Gastroesophageal sphincter (tissue), 4 donors: ENCODE measurements around the gene SLC1A2. TPM values are rescaled to one million over a fixed set of nuclear protein-coding genes. Genes with fewer than 3 reads are reported as not detected.

ENCODE experiments used
- ATAC-seq: fragments of 150-250 bp; one replicate; pipeline ENCODE4 v1.9.1; 2016; ENCODE audit warnings: mild to moderate bottlenecking, moderate library complexity
- H3K27ac ChIP-seq, 4 donors: fragments of 200-600 bp; sonication (generic) in 3 of 4; 1 replicate in 3 of 4; 2 replicates in 1 of 4; pipeline ENCODE4 v1.5.1; 2016 to 2019
- H3K27me3 ChIP-seq: fragments of 200-600 bp; sonication (generic); one replicate; pipeline ENCODE4 v1.5.1; 2019
- H3K36me3 ChIP-seq, 2 donors: fragments of 200-600 bp; sonication (generic); one replicate each; pipeline ENCODE4 v1.5.1; 2019; ENCODE audit warnings: control low read depth in 1 of 2
- H3K4me1 ChIP-seq, 3 donors: fragments of 200-600 bp; sonication (generic); 1 replicate in 2 of 3; 2 replicates in 1 of 3; pipeline ENCODE4 v1.5.1; 2016 to 2019; ENCODE audit warnings: control low read depth in 2 of 3
- H3K4me3 ChIP-seq, 2 donors: fragments of 200-600 bp; sonication (generic); one replicate each; pipeline ENCODE4 v1.5.1; 2019; ENCODE audit warnings: mild to moderate bottlenecking in 1 of 2, moderate library complexity in 1 of 2
- H3K9me3 ChIP-seq, 3 donors: fragments of 200-600 bp; sonication (generic); one replicate each; pipeline ENCODE4 v1.5.1; 2017 to 2019; ENCODE audit warnings: control low read depth in 2 of 3
- CTCF ChIP-seq, 4 experiments: fragments of 200-600 bp in 2 of 4; fragments of 450-650 bp in 2 of 4; sonication (generic) in 1 of 4; IDR thresholded peaks; one replicate each; pipeline ENCODE4 v1.5.1; 2017 to 2019; ENCODE audit warnings: antibody characterized with exemption in 4 of 4, mild to moderate bottlenecking in 2 of 4, moderate library complexity in 2 of 4
- EP300 ChIP-seq: sonication (generic); formaldehyde crosslinking; IDR thresholded peaks from one replicate; pipeline ENCODE4 v1.6.1; 2017; ENCODE audit warnings: antibody characterized with exemption, mild to moderate bottlenecking
- POLR2A ChIP-seq, 2 donors: fragments of 450-650 bp; IDR thresholded peaks; one replicate each; pipeline ENCODE4 v1.6.1; 2017; ENCODE audit warnings: antibody characterized with exemption in 2 of 2, mild to moderate bottlenecking in 2 of 2, moderate library complexity in 1 of 2
- POLR2AphosphoS5 ChIP-seq: sonication (generic); formaldehyde crosslinking; IDR thresholded peaks from one replicate; pipeline ENCODE4 v1.6.1; 2017; ENCODE audit warnings: antibody characterized with exemption
- WGBS, 2 donors: methylation state at CpG; one replicate each; pipeline ENCODE4 v1.1.5; 2018; ENCODE audit warnings: low coverage in 1 of 2; 5-methylcytosine and 5-hydroxymethylcytosine counted together
- total RNA-seq, 4 donors: library from RNA; depleted of rRNA; stranded (reverse); fragments of >200 nt; gene quantifications; one replicate each; pipeline ENCODE4 v1.1.0, GENCODE V29; 2016

SLC1A2 gene
- total RNA-seq, 4 donors from 2014 or later: 0.12 to 1.5 (median 0.40) TPM; not detected in 1

- H3K4me3 ChIP-seq: no peak overlapping the region
- no peak for ATAC-seq
- TF ChIP-seq EP300: no peak
- no peak for TF ChIP-seq POLR2AphosphoS5
- TF ChIP-seq CTCF (IDR thresholded peaks at IDR 0.05): no peak
- no peak for TF ChIP-seq POLR2A (IDR thresholded peaks at IDR 0.05)
- WGBS, 2 donors: 88 to 100% methylated on average over 1 of the region's 1 CpG
- H3K27me3 ChIP-seq: no peaks in the 10 kb centered on the region
- H3K36me3 ChIP-seq: no peaks in the 10 kb centered on the region
- H3K4me1 ChIP-seq: no peaks in the 10 kb centered on the region
- H3K9me3 ChIP-seq: no peaks in the 10 kb centered on the region
- no peak overlapping the region for H3K27ac ChIP-seq
Measured at GRCh38 chr11:35459489-35459888, 40.1 kb upstream of the SLC1A2 start.

- Histone ChIP-seq H3K9me3 (no peaks in the 10 kb centered on the region), H3K27me3 (no peaks in the 10 kb centered on the region), H3K27ac (no peak overlapping the region), H3K4me1 (no peaks in the 10 kb centered on the region), H3K4me3 (no peak overlapping the region), H3K36me3 (no peaks in the 10 kb centered on the region)
- no peak for ATAC-seq
- TF ChIP-seq POLR2AphosphoS5 (no peak), POLR2A (IDR thresholded peaks at IDR 0.05) (no peak), CTCF (IDR thresholded peaks at IDR 0.05) (no peak), EP300 (no peak)
- WGBS, 2 donors: 25 to 77% methylated on average over 1 to 3 of the region's 3 CpGs
Measured at GRCh38 chr11:35458846-35459245, 39.5 kb upstream of the SLC1A2 start.

- 50% methylated on average over 1 of the region's 1 CpG; no CpG with 5 or more reads in 1 of the 2 donors for WGBS, 2 donors
Measured at GRCh38 chr11:35454362-35454761, 35.0 kb upstream of the SLC1A2 start.

GRCh38 chr11:35436581-35437250 lies 17.4 kb upstream of the SLC1A2 start:
- Histone ChIP-seq H3K27ac (no peak overlapping the region), H3K4me3 (no peak overlapping the region), H3K36me3 (no peaks in the 10 kb centered on the region), H3K27me3 (peaks cover 10% of the 10 kb centered on the region), H3K4me1 (no peaks in the 10 kb centered on the region), H3K9me3 (no peaks in the 10 kb centered on the region)
- TF ChIP-seq POLR2A (IDR thresholded peaks at IDR 0.05): no peak
- TF ChIP-seq EP300: no peak
- TF ChIP-seq POLR2AphosphoS5: no peak
- TF ChIP-seq CTCF (IDR thresholded peaks at IDR 0.05): no peak
- ATAC-seq: no peak
- 94 to 95% methylated on average over 2 of the region's 2 CpGs for WGBS, 2 donors

More at GRCh38 chr11:35454362-35454761, 35.0 kb upstream of the SLC1A2 start:
- no peak for ATAC-seq
- Histone ChIP-seq H3K27me3 (peaks cover 4% of the 10 kb centered on the region), H3K36me3 (no peaks in the 10 kb centered on the region), H3K4me1 (no peaks in the 10 kb centered on the region), H3K27ac (no peak overlapping the region), H3K9me3 (no peaks in the 10 kb centered on the region), H3K4me3 (no peak overlapping the region)
- TF ChIP-seq EP300 (no peak), POLR2AphosphoS5 (no peak), CTCF (IDR thresholded peaks at IDR 0.05) (no peak), POLR2A (IDR thresholded peaks at IDR 0.05) (no peak)

- H3K27ac ChIP-seq: no peak overlapping the region
- H3K4me3 ChIP-seq: no peak overlapping the region
- 63% methylated on average over 3 of the region's 3 CpGs; no CpG with 5 or more reads in 1 of the 2 donors for WGBS, 2 donors
- H3K36me3 ChIP-seq: no peaks in the 10 kb centered on the region
- H3K4me1 ChIP-seq: no peaks in the 10 kb centered on the region
- ATAC-seq: no peak
- TF ChIP-seq POLR2A (IDR thresholded peaks at IDR 0.05): no peak
- no peak for TF ChIP-seq EP300
- TF ChIP-seq POLR2AphosphoS5: no peak
- H3K9me3 ChIP-seq: no peaks in the 10 kb centered on the region
- H3K27me3 ChIP-seq: peaks cover 10% of the 10 kb centered on the region
Measured at GRCh38 chr11:35433588-35433987, 14.2 kb upstream of the SLC1A2 start.
